K562 (cell line): ENCODE results near the gene BCL11A. TPM values are rescaled to one million over a fixed set of nuclear protein-coding genes. Genes with fewer than 3 reads are reported as not detected.

Experiments used
- ATAC-seq: fragments of 200-7000 bp; cut with Tn5 transposase; 3 replicates; pipeline ENCODE4 v1.9.1; 2020; ENCODE audit warnings: moderate library complexity
- BruUV-seq: library from RNA; stranded (reverse); fragments of 400-500 nt; replicated peaks from 2 replicates; lab custom pipeline; 2021; lab: Mats Ljungman, UMichigan
- CTCF ChIA-PET: fragments of 300-600 bp; formaldehyde crosslinking; extraction: SDS; loops from one replicate; lab custom pipeline; 2021; ENCODE audit warnings: low intra/inter-chr PET ratio; lab: Yijun Ruan, JAX
- POLR2A ChIA-PET: fragments of 300-600, 350-650 bp; sonication (Branson Sonifier 250); formaldehyde crosslinking; extraction: SDS; loops from one replicate; lab custom pipeline; 2021; ENCODE audit warnings: antibody characterized with exemption, inconsistent platforms; lab: Yijun Ruan, JAX
- DNase-seq, 4 experiments: peaks; one replicate each; pipeline versions ENCODE4 v3.0.0 to v3.0.0-alpha.2; 2011 to 2018; ENCODE audit warnings: low spot score in 3 of 4, mixed read lengths in 3 of 4; ENCODE audit errors: extremely low read depth in 1 of 4
- FAIRE-seq: peaks from 2 replicates; lab custom pipeline; 2011; peaks lifted over from hg19 to GRCh38; lab: Jason Lieb, UNC
- H2AFZ ChIP-seq: 2 replicates; pipeline ENCODE4 v1.6.0; 2011; ENCODE audit warnings: low read depth, low read length, control low read depth, inconsistent platforms
- H3K27ac ChIP-seq: fragments of 200-600 bp; 3 replicates; pipeline ENCODE4 v1.8.0; 2011; ENCODE audit warnings: low read depth, mild to moderate bottlenecking, control low read depth, inconsistent platforms, low read length, moderate library complexity, mixed read lengths; ENCODE audit errors: extremely low read depth
- H3K27me3 ChIP-seq, 2 experiments: fragments of 300-600 bp in 1 of 2; 2 replicates in 1 of 2; 3 replicates in 1 of 2; pipeline versions ENCODE4 v1.6.0 to v1.8.0; 2011; ENCODE audit warnings: inconsistent platforms in 2 of 2, low read length in 2 of 2, mild to moderate bottlenecking in 1 of 2, mixed read lengths in 1 of 2, moderate library complexity in 1 of 2; ENCODE audit not compliant: control insufficient read depth in 2 of 2, insufficient read depth in 2 of 2
- H3K36me3 ChIP-seq: fragments of 300-600 bp; 3 replicates; pipeline ENCODE4 v1.8.0; 2011; ENCODE audit warnings: mild to moderate bottlenecking, low read length, inconsistent platforms; ENCODE audit not compliant: control insufficient read depth, insufficient read depth
- H3K4me1 ChIP-seq, 2 experiments: fragments of 200-600 bp in 1 of 2; replicated peaks in 1 of 2; 2 replicates in 1 of 2; 3 replicates in 1 of 2; pipeline versions ENCODE4 v1.5.1 to v1.8.0; 2011; ENCODE audit warnings: inconsistent platforms in 2 of 2, low read length in 2 of 2, mild to moderate bottlenecking in 1 of 2, mixed read lengths in 1 of 2, moderate library complexity in 1 of 2; ENCODE audit not compliant: control insufficient read depth in 2 of 2, insufficient read depth in 2 of 2
- H3K4me2 ChIP-seq: 2 replicates; pipeline ENCODE4 v1.6.1; 2011; ENCODE audit warnings: low read length, control low read depth, inconsistent platforms, mixed read lengths; ENCODE audit not compliant: insufficient read depth
- H3K4me3 ChIP-seq: fragments of 200-600 bp; sonication (generic), shearing (Covaris generic); 2 replicates; pipeline ENCODE4 v1.5.1; 2016; ENCODE audit warnings: control low read depth, inconsistent platforms
- H3K79me2 ChIP-seq: fragments of 200-600 bp; 3 replicates; pipeline ENCODE4 v1.8.0; 2011; ENCODE audit warnings: low read length, inconsistent platforms; ENCODE audit not compliant: control insufficient read depth, insufficient read depth
- H3K9ac ChIP-seq, 2 experiments: 2 replicates each; pipeline versions ENCODE4 v1.6.0 to v1.6.1; 2011; ENCODE audit warnings: low read depth in 2 of 2, low read length in 2 of 2, control low read depth in 1 of 2, inconsistent platforms in 1 of 2, mild to moderate bottlenecking in 1 of 2, mixed read lengths in 1 of 2; ENCODE audit not compliant: insufficient read depth in 1 of 2
- H3K9me1 ChIP-seq: one replicate; pipeline ENCODE4 v1.6.0; 2011; ENCODE audit warnings: inconsistent platforms, mild to moderate bottlenecking, low read length, moderate library complexity; ENCODE audit not compliant: control insufficient read depth, insufficient read depth
- H3K9me3 ChIP-seq: replicated peaks from 2 replicates; pipeline ENCODE4 v1.5.1; 2011; ENCODE audit warnings: low read depth, low read length, inconsistent platforms; ENCODE audit not compliant: control insufficient read depth, insufficient read depth
- H4K20me1 ChIP-seq: replicated peaks from 2 replicates; pipeline ENCODE4 v1.6.1; 2011; ENCODE audit warnings: low read length, inconsistent platforms, mixed read lengths; ENCODE audit not compliant: control insufficient read depth, insufficient read depth
- CREM ChIP-seq: IDR thresholded peaks from 2 replicates; pipeline ENCODE4 v1.6.1; 2014; ENCODE audit warnings: antibody characterized with exemption, low read depth
- FOXM1 ChIP-seq, 2 experiments: fragments of 450-650 bp in 1 of 2; sonication (generic) in 1 of 2; formaldehyde crosslinking in 1 of 2; IDR thresholded peaks; 2 replicates each; pipeline versions ENCODE4 v1.6.1 to v1.9.0; 2017 to 2022; ENCODE audit warnings: low read depth in 2 of 2, mild to moderate bottlenecking in 2 of 2, missing genetic modification reagents in 1 of 2, moderate library complexity in 1 of 2
- KHSRP ChIP-seq: fragments of 450-650 bp; IDR thresholded peaks from 2 replicates; pipeline ENCODE4 v1.6.1; 2017
- NFE2 ChIP-seq: IDR thresholded peaks from 2 replicates; pipeline ENCODE4 v1.6.1; 2014; ENCODE audit warnings: antibody characterized with exemption, low read depth
- ZNF146 ChIP-seq: IDR thresholded peaks from one replicate; pipeline ENCODE4 v1.6.1; 2018; ENCODE audit warnings: missing compliant biosample characterization; ENCODE audit not compliant: unreplicated experiment
- ZNF316 ChIP-seq: fragments of 450-650 bp; IDR thresholded peaks from 2 replicates; pipeline ENCODE4 v1.6.1; 2016
- ZNF589 ChIP-seq: fragments of 200-800 bp; sonication (Bioruptor generic); IDR thresholded peaks from 2 replicates; pipeline ENCODE4 v1.6.1; 2016; ENCODE audit warnings: low read depth, missing genetic modification characterization, missing compliant biosample characterization
- WGBS: fragments of 100-300 bp; shearing (Covaris generic); methylation state at CpG from one replicate; pipeline ENCODE4 v1.1.6; 2016; ENCODE audit warnings: low coverage, mixed read lengths; ENCODE audit not compliant: insufficient coverage; ENCODE audit errors: missing lambda C conversion rate; 5-methylcytosine and 5-hydroxymethylcytosine counted together
- in situ Hi-C: fragments of 300-500 bp; cut with MboI; formaldehyde crosslinking; loops from 4 replicates; pipeline ENCODE4 v1.15.0; 2018; ENCODE audit warnings: inconsistent platforms, mixed read lengths
- intact Hi-C: fragments of 100-400 bp; cut with micrococcal nuclease; formaldehyde crosslinking; loops from 2 replicates; pipeline ENCODE4 v1.14.2; 2022
- polyA plus RNA-seq, 8 experiments: library from polyadenylated mRNA; depleted of rRNA in 4 of 8; stranded (reverse) in 5 of 8; unstranded in 3 of 8; fragments of >200 nt; fragmentation: Nextera tagmentation in 2 of 8; fragmentation: Illumina TruSeq in 1 of 8; extraction: Ambion mirVana in 2 of 8; extraction: Trizol in 1 of 8; gene quantifications; 2 replicates each; pipeline versions ENCODE4 v1.2.1 to v1.2.3, GENCODE V29; 2011 to 2014; ENCODE audit warnings: inconsistent platforms in 1 of 8, missing spikeins in 1 of 8
- total RNA-seq, 7 experiments: library from RNA; depleted of rRNA in 6 of 7; stranded (reverse); fragments of >200 nt in 6 of 7; fragmentation: Illumina TruSeq in 2 of 7; extraction: Trizol in 2 of 7; gene quantifications; 2 replicates each; pipeline versions ENCODE4 v1.2.1 to v1.2.3, GENCODE V29; 2011 to 2021; ENCODE audit warnings: low replicate concordance in 1 of 7
- TF ChIP-seq, protein P1 (sequence below): IDR thresholded peaks from 2 replicates; pipeline ENCODE4 v1.6.1; 2016; ENCODE audit warnings: missing genetic modification characterization, missing compliant biosample characterization

Gene BCL11A
- total and polyA plus RNA-seq, 9 of the 15 experiments (the other 6 are each of a cell fraction or from before 2014, with no cell fraction given): 0.13 TPM; not detected in 8

- no peak overlapping the region for H2AFZ ChIP-seq
- intact Hi-C loops (no loop called here), in situ Hi-C loops (no loop called here)
- H3K4me3 ChIP-seq: no peak overlapping the region
- H3K9me1 ChIP-seq: no peaks in the 10 kb centered on the region
- H3K79me2 ChIP-seq: no peaks in the 10 kb centered on the region
- no peaks in the 10 kb centered on the region for H4K20me1 ChIP-seq
- no peaks in the 10 kb centered on the region for H3K9me3 ChIP-seq
- H3K27ac ChIP-seq: no peak overlapping the region
- no peak for ATAC-seq
- WGBS: 4% methylated on average over 12 of the region's 13 CpGs
- CTCF ChIA-PET: no interaction called here
- BruUV-seq: no TSS peak
- H3K9ac ChIP-seq: no peak overlapping the region
- TF ChIP-seq, protein P1, sequence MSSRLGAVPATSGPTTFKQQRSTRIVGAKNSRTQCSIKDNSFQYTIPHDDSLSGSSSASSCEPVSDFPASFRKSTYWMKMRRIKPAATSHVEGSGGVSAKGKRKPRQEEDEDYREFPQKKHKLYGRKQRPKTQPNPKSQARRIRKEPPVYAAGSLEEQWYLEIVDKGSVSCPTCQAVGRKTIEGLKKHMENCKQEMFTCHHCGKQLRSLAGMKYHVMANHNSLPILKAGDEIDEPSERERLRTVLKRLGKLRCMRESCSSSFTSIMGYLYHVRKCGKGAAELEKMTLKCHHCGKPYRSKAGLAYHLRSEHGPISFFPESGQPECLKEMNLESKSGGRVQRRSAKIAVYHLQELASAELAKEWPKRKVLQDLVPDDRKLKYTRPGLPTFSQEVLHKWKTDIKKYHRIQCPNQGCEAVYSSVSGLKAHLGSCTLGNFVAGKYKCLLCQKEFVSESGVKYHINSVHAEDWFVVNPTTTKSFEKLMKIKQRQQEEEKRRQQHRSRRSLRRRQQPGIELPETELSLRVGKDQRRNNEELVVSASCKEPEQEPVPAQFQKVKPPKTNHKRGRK (tag): no peak
- H3K27me3 ChIP-seq: peaks cover 0 to 4% of the 10 kb centered on the region in 2 experiments; a peak in 3 of 5 replicates
- FAIRE-seq: no peak
- H3K4me2 ChIP-seq: no peak overlapping the region
- DNase-seq: no peak
- POLR2A ChIA-PET: no interaction called here
- H3K4me1 ChIP-seq: no peaks in the 10 kb centered on the region
- H3K36me3 ChIP-seq: no peaks in the 10 kb centered on the region
Measured at GRCh38 chr2:60569680-60570111, 16.2 kb upstream of the BCL11A start.

DNA sequence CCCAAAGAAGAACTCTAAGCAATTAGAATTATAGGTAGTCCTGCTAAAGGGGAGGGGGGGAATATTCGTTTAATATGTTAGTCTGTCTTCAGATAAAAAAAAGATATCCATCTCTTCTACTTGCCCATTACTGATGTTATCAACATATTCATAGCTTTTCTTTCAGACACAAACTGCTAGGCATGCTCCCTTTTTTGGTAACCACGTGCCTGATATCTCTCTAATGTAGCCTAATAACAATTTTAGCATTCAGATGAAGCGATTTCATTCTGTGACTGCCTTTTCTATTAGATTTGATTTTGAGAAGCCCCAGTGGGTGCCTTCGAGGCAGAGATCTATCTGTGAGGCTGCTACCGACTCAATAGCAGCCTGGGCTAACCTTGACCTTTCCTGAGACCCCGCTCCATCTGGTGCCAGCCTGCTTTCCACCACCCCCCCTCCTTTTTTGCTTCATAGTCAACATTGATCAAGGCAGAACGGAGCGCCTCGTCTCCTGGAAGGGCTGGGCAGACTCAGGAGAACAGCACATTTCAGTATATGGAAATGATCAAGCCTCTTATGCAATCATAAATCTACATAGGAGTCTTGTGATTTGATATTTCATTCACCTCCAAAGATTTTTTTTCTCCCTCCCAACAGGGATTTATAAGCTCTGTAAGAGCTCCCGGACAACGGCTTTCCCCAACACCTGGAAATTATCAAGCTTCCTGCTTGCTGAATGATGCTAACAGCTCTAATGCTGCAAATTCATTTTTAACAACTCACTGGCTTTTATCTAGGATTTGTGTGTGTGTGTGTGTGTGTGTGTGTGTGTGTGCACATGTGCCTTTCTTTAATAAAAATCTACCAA is 14.7 kb upstream of the BCL11A start:
- Histone ChIP-seq H3K36me3 (no peaks in the 10 kb centered on the region), H4K20me1 (no peaks in the 10 kb centered on the region), H3K9ac (no peak overlapping the region), H3K4me2 (no peak overlapping the region), H3K27ac (no peak overlapping the region), H3K79me2 (no peaks in the 10 kb centered on the region), H3K4me1 (no peaks in the 10 kb centered on the region), H3K4me3 (no peak overlapping the region), H3K27me3 (peaks cover 0 to 4% of the 10 kb centered on the region in 2 experiments; a peak in 3 of 5 replicates), H2AFZ (no peak overlapping the region), H3K9me1 (no peaks in the 10 kb centered on the region), H3K9me3 (no peaks in the 10 kb centered on the region)
- WGBS: 2% methylated on average over 11 of the region's 11 CpGs
- intact Hi-C loops: no loop called here
- POLR2A ChIA-PET: no interaction called here
- ATAC-seq (no peak), DNase-seq (no peak), FAIRE-seq (no peak)
- CTCF ChIA-PET: no interaction called here
- BruUV-seq: no TSS peak
- in situ Hi-C loops: no loop called here
- TF ChIP-seq ZNF146 (CRISPR knock-in tag): no peak
- no peak for TF ChIP-seq KHSRP
- no peak for TF ChIP-seq ZNF316
- no peak for TF ChIP-seq ZNF589 (CRISPR knock-in tag)
- no peak for TF ChIP-seq NFE2
- no peak for TF ChIP-seq CREM
- TF ChIP-seq FOXM1 (IDR thresholded peaks at IDR 0.05; ENCODE audit: low read depth): no peak
- no peak for TF ChIP-seq FOXM1 (CRISPR knock-in tag; IDR thresholded peaks at IDR 0.05; ENCODE audit: low read depth)
